SK-N-SH (cell line): ENCODE measurements around the gene SLCO4A1. TPM values are rescaled to one million over a fixed set of nuclear protein-coding genes. Genes with fewer than 3 reads are reported as not detected.

Experiments used
- CTCF ChIA-PET: fragments of 300-600, 350-600 bp; formaldehyde crosslinking; extraction: SDS; loops from one replicate; lab custom pipeline; 2021; lab: Yijun Ruan, JAX
- POLR2A ChIA-PET: fragments of 350-600 bp; sonication (Branson Sonifier 250); formaldehyde crosslinking; extraction: SDS; loops from one replicate; lab custom pipeline; 2020; ENCODE audit warnings: antibody characterized with exemption, inconsistent platforms; lab: Yijun Ruan, JAX
- DNase-seq: peaks from one replicate; pipeline ENCODE4 v3.0.0; 2012
- H2AFZ ChIP-seq: fragments of 200-600 bp; sonication (generic); 2 replicates; pipeline ENCODE4 v1.8.1; 2016; ENCODE audit warnings: antibody characterized with exemption, mild to moderate bottlenecking, low read depth
- H3F3A ChIP-seq: fragments of 200-600 bp; sonication (generic); replicated peaks from 2 replicates; pipeline ENCODE3; 2016; ENCODE audit warnings: antibody characterized with exemption, mild to moderate bottlenecking; ENCODE audit not compliant: insufficient read depth
- H3K27ac ChIP-seq, 2 experiments: fragments of 200-500 bp in 1 of 2; fragments of 200-600 bp in 1 of 2; sonication (Bioruptor generic) in 1 of 2; sonication (generic), shearing (Covaris generic) in 1 of 2; 2 replicates each; pipeline versions ENCODE4 v1.5.1 to v1.6.1; 2014 to 2016; ENCODE audit warnings: low read depth in 2 of 2, inconsistent platforms in 1 of 2, low read length in 1 of 2, mild to moderate bottlenecking in 1 of 2, mixed read lengths in 1 of 2
- H3K27me3 ChIP-seq: fragments of 200-600 bp; sonication (generic), shearing (Covaris generic); 2 replicates; pipeline ENCODE4 v1.6.1; 2016; ENCODE audit warnings: mixed run types; ENCODE audit not compliant: insufficient read depth
- H3K36me3 ChIP-seq, 2 experiments: fragments of 200-500 bp in 1 of 2; fragments of 200-600 bp in 1 of 2; sonication (Bioruptor generic) in 1 of 2; sonication (generic) in 1 of 2; replicated peaks in 1 of 2; 2 replicates each; pipeline versions ENCODE3 to v1.5.1; 2014 to 2016; ENCODE audit warnings: low read length in 1 of 2, mild to moderate bottlenecking in 1 of 2; ENCODE audit not compliant: insufficient read depth in 2 of 2, control insufficient read depth in 1 of 2
- H3K4me1 ChIP-seq, 2 experiments: fragments of 200-500 bp in 1 of 2; fragments of 200-600 bp in 1 of 2; sonication (Bioruptor generic) in 1 of 2; sonication (generic), shearing (Covaris generic) in 1 of 2; 2 replicates each; pipeline versions ENCODE4 v1.5.1 to v1.6.1; 2014 to 2016; ENCODE audit warnings: low read depth in 1 of 2, low read length in 1 of 2, mixed run types in 1 of 2; ENCODE audit not compliant: insufficient read depth in 2 of 2, control insufficient read depth in 1 of 2
- H3K4me2 ChIP-seq: fragments of 200-600 bp; sonication (generic), shearing (Covaris generic); 2 replicates; pipeline ENCODE4 v1.6.1; 2017; ENCODE audit warnings: mixed run types
- H3K4me3 ChIP-seq, 2 experiments: fragments of 200-500 bp in 1 of 2; fragments of 200-600 bp in 1 of 2; sonication (Bioruptor generic) in 1 of 2; sonication (generic), shearing (Covaris generic) in 1 of 2; 2 replicates each; pipeline versions ENCODE4 v1.5.1 to v1.8.1; 2014 to 2016; ENCODE audit warnings: low read depth in 2 of 2, inconsistent platforms in 1 of 2, low read length in 1 of 2, mild to moderate bottlenecking in 1 of 2, mixed read lengths in 1 of 2, moderate library complexity in 1 of 2
- H3K79me2 ChIP-seq: fragments of 200-600 bp; sonication (generic); 2 replicates; pipeline ENCODE4 v1.8.1; 2017; ENCODE audit warnings: mild to moderate bottlenecking; ENCODE audit not compliant: insufficient read depth
- H3K9ac ChIP-seq: fragments of 200-600 bp; sonication (generic); 2 replicates; pipeline ENCODE4 v1.6.1; 2017; ENCODE audit warnings: mixed run types
- H3K9me2 ChIP-seq: fragments of 200-600 bp; sonication (generic); 2 replicates; pipeline ENCODE4 v1.6.1; 2017; ENCODE audit warnings: mixed run types
- H3K9me3 ChIP-seq: fragments of 200-600 bp; sonication (generic); 2 replicates; pipeline ENCODE4 v1.6.1; 2017; ENCODE audit warnings: mixed run types, mild to moderate bottlenecking, moderate library complexity
- H4K20me1 ChIP-seq: fragments of 200-600 bp; sonication (generic); 2 replicates; pipeline ENCODE4 v1.6.1; 2017; ENCODE audit warnings: mild to moderate bottlenecking, mixed run types; ENCODE audit not compliant: insufficient read depth
- CHD2 ChIP-seq: fragments of 150-350 bp; IDR thresholded peaks from 2 replicates; pipeline ENCODE4 v1.6.1; 2018; ENCODE audit warnings: low read length; ENCODE audit not compliant: partially characterized antibody
- ELF1 ChIP-seq: IDR thresholded peaks from 2 replicates; pipeline ENCODE4 v1.4.0; 2012
- EZH2phosphoT487 ChIP-seq: fragments of 200-600 bp; sonication (generic); IDR thresholded peaks from 2 replicates; pipeline ENCODE4 v1.6.1; 2017; ENCODE audit warnings: low read depth, mixed run types, mild to moderate bottlenecking, antibody characterized with exemption, moderate library complexity, borderline replicate concordance
- JUND ChIP-seq: IDR thresholded peaks from 2 replicates; pipeline ENCODE4 v1.4.0; 2012
- MXI1 ChIP-seq: IDR thresholded peaks from 2 replicates; pipeline ENCODE4 v1.6.1; 2012; ENCODE audit warnings: mild to moderate bottlenecking, low read depth, low read length, improper control_type of control experiment
- NRF1 ChIP-seq: IDR thresholded peaks from 2 replicates; pipeline ENCODE4 v1.6.1; 2012; ENCODE audit warnings: low read depth, mild to moderate bottlenecking, low read length
- PBX3 ChIP-seq: IDR thresholded peaks from 2 replicates; pipeline ENCODE4; 2012
- RAD21 ChIP-seq: IDR thresholded peaks from 2 replicates; pipeline ENCODE4 v1.6.1; 2012; ENCODE audit warnings: mild to moderate bottlenecking, low read length
- RCOR1 ChIP-seq: fragments of 150-350 bp; IDR thresholded peaks from 2 replicates; pipeline ENCODE4 v1.6.1; 2017; ENCODE audit warnings: antibody characterized with exemption, low read length
- RFX5 ChIP-seq: IDR thresholded peaks from 2 replicates; pipeline ENCODE4 v1.6.1; 2012; ENCODE audit warnings: mild to moderate bottlenecking, improper control_type of control experiment, low read length
- RXRA ChIP-seq: IDR thresholded peaks from 2 replicates; pipeline ENCODE4 v1.4.0; 2012; ENCODE audit warnings: low read depth, mild to moderate bottlenecking, borderline replicate concordance
- TCF12 ChIP-seq: IDR thresholded peaks from 2 replicates; pipeline ENCODE4 v1.4.0; 2012
- TEAD4 ChIP-seq: IDR thresholded peaks from 2 replicates; pipeline ENCODE4 v1.4.0; 2012; ENCODE audit warnings: mild to moderate bottlenecking, borderline replicate concordance; ENCODE audit not compliant: insufficient read depth
- WGBS: methylation state at CpG from one replicate; pipeline ENCODE4 v1.1.6; 2017; ENCODE audit warnings: low lambda C conversion rate; 5-methylcytosine and 5-hydroxymethylcytosine counted together
- polyA plus RNA-seq, 3 experiments: library from polyadenylated mRNA; depleted of rRNA; stranded (reverse); fragments of >200 nt; gene quantifications; 2 replicates each; pipeline ENCODE4 v1.2.3, GENCODE V29; 2012
- TF ChIP-seq, protein P1 (sequence below): fragments of 150-350 bp; IDR thresholded peaks from 2 replicates; pipeline ENCODE4 v1.6.1; 2016; ENCODE audit warnings: mild to moderate bottlenecking, low read depth, low read length
- TF ChIP-seq, protein P2 (sequence below): IDR thresholded peaks from 2 replicates; pipeline ENCODE4 v1.4.0; 2012; ENCODE audit warnings: low read depth, borderline replicate concordance
- TF ChIP-seq, protein P3 (sequence below): fragments of 150-350 bp; IDR thresholded peaks from 2 replicates; pipeline ENCODE4 v1.6.1; 2017; ENCODE audit warnings: antibody characterized with exemption, low read length, low read depth, borderline replicate concordance
- TF ChIP-seq, protein P4 (sequence below): IDR thresholded peaks from 2 replicates; pipeline ENCODE4 v1.4.0; 2012; ENCODE audit warnings: low read depth

Gene SLCO4A1
- polyA plus RNA-seq, 1 of the 3 experiments (the other 2 are of a cell fraction), result 0.33 TPM

DNA sequence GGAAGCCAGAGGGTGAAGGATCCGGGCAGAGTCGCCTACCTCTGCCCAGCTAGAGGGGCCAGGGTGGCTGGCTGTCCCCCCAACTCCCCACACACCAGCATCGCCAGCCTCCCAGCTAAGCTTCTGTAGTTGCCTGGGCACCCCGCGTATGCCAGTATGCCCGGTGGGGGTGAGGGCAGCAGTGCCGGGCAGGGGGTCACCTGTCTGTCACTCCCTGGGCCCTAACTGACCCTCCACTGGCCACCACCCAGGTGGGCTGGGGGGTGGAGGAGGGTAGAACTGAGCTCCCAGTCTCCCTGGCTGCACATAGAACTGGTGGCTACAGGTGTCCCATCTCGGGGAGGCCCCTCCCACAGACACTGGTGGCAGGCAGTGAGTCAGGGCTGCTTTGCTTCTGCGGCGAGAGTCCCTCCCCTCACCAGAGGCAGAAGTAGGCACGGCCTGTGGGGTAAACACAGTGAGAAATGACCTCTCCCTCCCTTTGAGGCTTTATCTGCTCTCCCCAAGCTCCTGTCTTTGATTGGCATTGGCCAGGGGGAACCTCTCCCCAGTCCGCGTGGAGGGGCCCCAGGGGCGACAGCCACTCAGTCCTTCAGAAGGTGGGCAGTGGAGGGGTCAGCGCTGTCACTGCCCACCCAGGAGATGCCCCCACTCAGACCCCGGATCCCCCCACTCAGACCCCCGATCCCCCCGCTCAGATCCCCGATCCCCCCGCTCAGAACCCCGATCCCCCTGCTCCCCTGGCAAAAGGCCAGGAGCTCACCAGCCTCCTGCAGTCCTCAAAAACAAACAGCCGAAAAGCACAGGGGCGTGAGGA lies 68.8 kb downstream of the SLCO4A1 start:
- no peak for TF ChIP-seq JUND
- Histone ChIP-seq H3K9ac (no peak overlapping the region), H3K4me1 (peaks cover 0 to 14% of the 10 kb centered on the region in 2 experiments; a peak in 2 of 4 replicates), H3K27me3 (peaks cover 30% of the 10 kb centered on the region), H3K4me2 (peak overlapping the region; percentile 60; the same call in 1 of the 2 replicates), H3K36me3 (no peaks in the 10 kb centered on the region), H3K79me2 (no peaks in the 10 kb centered on the region), H4K20me1 (no peaks in the 10 kb centered on the region), H3K9me3 (no peaks in the 10 kb centered on the region), H2AFZ (no peak overlapping the region), H3K9me2 (no peaks in the 10 kb centered on the region), H3K27ac (no peak overlapping the region), H3F3A (peaks cover 4% of the 10 kb centered on the region), H3K4me3 (no peak overlapping the region; a peak in 2 of 4 replicates)
- ChIA-PET POLR2A (no interaction called here), CTCF (interaction anchor here (1.0 to 1.2 kb wide), 5 partner anchors 8 to 138 kb away, joined by 3 to 5 read pairs (median 3); no protein-coding TSS in a partner anchor)
- 42% methylated on average over 7 of the region's 23 CpGs for WGBS
- DNase-seq, result peak; percentile 61

DNA sequence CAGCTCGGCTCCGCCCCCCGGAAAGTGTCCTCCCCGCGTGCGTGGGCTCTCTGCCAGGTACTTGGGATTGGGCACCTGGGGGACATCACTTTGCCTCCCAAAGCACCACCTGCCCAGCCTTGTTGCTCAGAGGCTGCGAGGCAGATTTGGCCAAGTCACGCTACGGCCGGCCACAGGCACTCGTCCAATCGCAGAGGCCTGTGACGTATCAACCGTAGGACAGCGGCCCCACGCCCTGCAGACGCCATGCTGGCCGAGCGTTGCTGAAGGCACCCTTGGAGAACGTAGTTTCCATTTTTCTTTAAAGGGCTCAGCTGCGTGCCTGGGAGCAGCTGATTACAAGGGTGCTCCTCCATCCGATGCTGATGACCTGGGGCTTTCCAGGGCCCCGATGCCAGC lies 69.4 kb downstream of the SLCO4A1 start:
- no peaks in the 10 kb centered on the region for H3K79me2 ChIP-seq
- peaks cover 30% of the 10 kb centered on the region for H3K27me3 ChIP-seq
- no peaks in the 10 kb centered on the region for H4K20me1 ChIP-seq
- CTCF ChIA-PET, result interaction anchor here (1.0 to 1.2 kb wide), 3 partner anchors 9 to 80 kb away, joined by 3 to 5 read pairs (median 3); no protein-coding TSS in a partner anchor
- no peak overlapping the region for H2AFZ ChIP-seq
- no peaks in the 10 kb centered on the region for H3K9me3 ChIP-seq
- WGBS, result 59% methylated on average over 4 of the region's 23 CpGs
- H3F3A ChIP-seq, result peaks cover 4% of the 10 kb centered on the region
- H3K9me2 ChIP-seq, result no peaks in the 10 kb centered on the region
- H3K27ac ChIP-seq, result no peak overlapping the region
- H3K9ac ChIP-seq, result no peak overlapping the region
- no peak for DNase-seq
- H3K4me2 ChIP-seq, result no peak overlapping the region; the same call in 1 of the 2 replicates
- POLR2A ChIA-PET, result no interaction called here
- no peak overlapping the region for H3K4me3 ChIP-seq
- no peaks in the 10 kb centered on the region for H3K36me3 ChIP-seq
- TF ChIP-seq TEAD4 (no peak), RFX5 (no peak), PBX3 (no peak), EZH2phosphoT487 (no peak), NRF1 (no peak), ELF1 (no peak), RAD21 (no peak), TCF12 (no peak), RCOR1 (no peak), RXRA (no peak), MXI1 (no peak), CHD2 (no peak)
- TF ChIP-seq, protein P1, sequence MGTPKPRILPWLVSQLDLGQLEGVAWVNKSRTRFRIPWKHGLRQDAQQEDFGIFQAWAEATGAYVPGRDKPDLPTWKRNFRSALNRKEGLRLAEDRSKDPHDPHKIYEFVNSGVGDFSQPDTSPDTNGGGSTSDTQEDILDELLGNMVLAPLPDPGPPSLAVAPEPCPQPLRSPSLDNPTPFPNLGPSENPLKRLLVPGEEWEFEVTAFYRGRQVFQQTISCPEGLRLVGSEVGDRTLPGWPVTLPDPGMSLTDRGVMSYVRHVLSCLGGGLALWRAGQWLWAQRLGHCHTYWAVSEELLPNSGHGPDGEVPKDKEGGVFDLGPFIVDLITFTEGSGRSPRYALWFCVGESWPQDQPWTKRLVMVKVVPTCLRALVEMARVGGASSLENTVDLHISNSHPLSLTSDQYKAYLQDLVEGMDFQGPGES, result no peak
- TF ChIP-seq, protein P2, sequence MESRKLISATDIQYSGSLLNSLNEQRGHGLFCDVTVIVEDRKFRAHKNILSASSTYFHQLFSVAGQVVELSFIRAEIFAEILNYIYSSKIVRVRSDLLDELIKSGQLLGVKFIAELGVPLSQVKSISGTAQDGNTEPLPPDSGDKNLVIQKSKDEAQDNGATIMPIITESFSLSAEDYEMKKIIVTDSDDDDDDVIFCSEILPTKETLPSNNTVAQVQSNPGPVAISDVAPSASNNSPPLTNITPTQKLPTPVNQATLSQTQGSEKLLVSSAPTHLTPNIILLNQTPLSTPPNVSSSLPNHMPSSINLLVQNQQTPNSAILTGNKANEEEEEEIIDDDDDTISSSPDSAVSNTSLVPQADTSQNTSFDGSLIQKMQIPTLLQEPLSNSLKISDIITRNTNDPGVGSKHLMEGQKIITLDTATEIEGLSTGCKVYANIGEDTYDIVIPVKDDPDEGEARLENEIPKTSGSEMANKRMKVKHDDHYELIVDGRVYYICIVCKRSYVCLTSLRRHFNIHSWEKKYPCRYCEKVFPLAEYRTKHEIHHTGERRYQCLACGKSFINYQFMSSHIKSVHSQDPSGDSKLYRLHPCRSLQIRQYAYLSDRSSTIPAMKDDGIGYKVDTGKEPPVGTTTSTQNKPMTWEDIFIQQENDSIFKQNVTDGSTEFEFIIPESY, result no peak
- TF ChIP-seq, protein P3, sequence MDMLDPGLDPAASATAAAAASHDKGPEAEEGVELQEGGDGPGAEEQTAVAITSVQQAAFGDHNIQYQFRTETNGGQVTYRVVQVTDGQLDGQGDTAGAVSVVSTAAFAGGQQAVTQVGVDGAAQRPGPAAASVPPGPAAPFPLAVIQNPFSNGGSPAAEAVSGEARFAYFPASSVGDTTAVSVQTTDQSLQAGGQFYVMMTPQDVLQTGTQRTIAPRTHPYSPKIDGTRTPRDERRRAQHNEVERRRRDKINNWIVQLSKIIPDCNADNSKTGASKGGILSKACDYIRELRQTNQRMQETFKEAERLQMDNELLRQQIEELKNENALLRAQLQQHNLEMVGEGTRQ, result no peak
- TF ChIP-seq, protein P4, sequence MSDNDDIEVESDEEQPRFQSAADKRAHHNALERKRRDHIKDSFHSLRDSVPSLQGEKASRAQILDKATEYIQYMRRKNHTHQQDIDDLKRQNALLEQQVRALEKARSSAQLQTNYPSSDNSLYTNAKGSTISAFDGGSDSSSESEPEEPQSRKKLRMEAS, result no peak
- H3K4me1 ChIP-seq, result peaks cover 0 to 14% of the 10 kb centered on the region in 2 experiments; a peak in 2 of 4 replicates
